Left renal cortex interstitium (tissue), 4 donors: ENCODE measurements around the gene GCH1. TPM values are rescaled to one million over a fixed set of nuclear protein-coding genes. Genes with fewer than 3 reads are reported as not detected.
"Not testable (repeated sequence)": the region's sequence is repeated elsewhere in the genome, so short reads cannot be mapped to it uniquely, and the experiment has no call there.

ENCODE experiments used
- DNase-seq, 4 donors: peaks; one replicate each; pipeline ENCODE4 v3.0.0-alpha.2; 2013; ENCODE audit warnings: low read depth in 4 of 4, low spot score in 2 of 4, missing footprints in 1 of 4
- polyA plus RNA-seq, 4 donors: library from polyadenylated mRNA; unstranded; fragments of 120-200 nt; gene quantifications; one replicate each; pipeline ENCODE4 v1.2.1, GENCODE V29; 2013; ENCODE audit not compliant: insufficient read length in 4 of 4

GCH1 gene
- polyA plus RNA-seq, 4 donors: 8.3 to 11.2 (median 10.2) TPM

DNA sequence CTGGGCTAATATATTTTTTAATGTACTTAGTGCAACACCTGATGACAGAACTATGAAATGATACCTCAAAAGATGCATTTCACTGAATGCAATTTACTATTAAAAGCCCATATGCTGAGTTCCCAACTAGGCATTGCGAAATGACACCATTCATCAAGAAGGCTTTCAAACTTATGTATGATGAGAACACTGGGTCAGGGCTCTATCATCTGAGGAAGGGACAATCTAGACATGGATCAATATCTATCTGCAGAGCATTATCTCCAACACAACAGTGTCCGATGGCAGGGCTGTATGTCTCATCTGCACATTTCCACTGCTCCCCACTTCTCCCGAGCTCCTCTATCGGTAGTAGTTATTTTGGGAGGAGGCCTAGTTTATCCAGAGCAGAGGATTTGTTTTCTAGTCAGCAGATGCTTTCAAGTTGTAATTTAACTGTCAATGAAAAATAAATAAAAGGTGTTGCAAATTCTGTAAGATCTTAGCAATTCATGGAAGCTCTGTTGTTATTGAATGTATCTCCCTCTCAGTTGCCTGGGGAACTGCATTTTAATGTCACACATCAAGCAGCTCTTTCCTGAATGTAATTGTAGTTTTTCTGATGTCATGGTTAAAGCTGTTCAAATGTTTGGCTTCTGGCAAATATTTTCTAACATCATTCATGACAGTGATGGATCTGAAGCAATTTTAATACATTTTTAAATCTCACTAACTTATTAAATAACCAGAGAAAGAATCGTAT, 7.4 kb upstream of the GCH1 start:
- no peak for DNase-seq

DNA sequence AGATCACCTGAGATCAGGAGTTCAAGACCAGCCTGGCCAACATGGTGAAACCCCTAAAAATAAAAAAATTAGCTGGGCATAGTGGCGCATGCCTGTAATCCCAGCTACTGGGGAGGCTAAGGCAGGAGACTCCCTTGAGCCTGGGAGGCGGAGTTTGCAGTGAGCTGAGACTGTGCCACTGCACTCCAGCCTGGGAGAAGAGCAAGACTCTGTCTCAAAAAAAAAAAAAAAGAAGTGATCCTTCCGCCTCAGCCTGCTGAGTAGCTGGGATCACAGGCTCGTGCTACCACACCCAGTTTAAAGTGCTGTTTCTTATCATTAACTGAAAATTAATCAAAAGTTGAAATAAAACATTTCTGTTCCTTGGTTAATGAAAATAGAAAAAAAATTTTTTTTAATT, 6.3 kb upstream of the GCH1 start:
- not testable (repeated sequence) for DNase-seq

DNA sequence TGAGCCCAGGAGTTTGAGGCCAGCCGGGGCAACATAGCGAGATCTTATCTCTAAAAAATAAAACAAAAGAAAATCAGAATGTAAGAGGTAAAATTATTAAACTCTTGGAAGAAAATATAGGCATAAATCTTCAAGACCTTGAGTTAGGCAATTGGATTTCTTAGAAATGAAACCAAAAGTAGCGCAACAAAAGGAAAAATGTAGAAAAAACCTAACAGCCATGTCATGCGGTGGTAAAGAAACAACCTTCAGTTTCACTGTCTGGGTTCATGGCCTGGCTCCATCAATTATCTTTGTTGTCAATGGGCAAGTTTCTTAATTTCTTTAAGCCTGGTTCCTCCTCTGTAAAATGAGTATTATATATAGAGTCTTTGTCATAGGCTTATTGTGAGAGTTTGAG, 5.6 kb upstream of the GCH1 start:
- no peak for DNase-seq

DNA sequence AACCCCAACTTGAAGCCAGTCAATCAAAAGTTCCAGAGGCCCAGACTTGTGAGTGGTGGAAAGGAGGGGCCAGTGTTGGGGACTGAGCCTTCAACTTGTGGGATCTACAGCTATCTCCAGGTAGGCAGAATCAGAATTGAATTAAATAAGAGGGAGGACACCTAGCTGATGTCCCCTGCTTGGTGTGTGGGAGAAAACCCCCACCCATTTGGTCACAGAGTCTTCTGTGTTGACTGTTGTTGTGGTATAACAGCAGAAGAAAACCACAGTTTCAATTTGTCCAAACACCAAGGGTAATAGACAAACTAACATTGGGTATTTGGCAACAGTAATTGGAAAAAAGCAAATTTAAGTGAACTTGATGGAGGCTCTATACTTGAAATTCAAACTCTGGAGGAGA, 3.4 kb upstream of the GCH1 start:
- DNase-seq: no peak

DNA sequence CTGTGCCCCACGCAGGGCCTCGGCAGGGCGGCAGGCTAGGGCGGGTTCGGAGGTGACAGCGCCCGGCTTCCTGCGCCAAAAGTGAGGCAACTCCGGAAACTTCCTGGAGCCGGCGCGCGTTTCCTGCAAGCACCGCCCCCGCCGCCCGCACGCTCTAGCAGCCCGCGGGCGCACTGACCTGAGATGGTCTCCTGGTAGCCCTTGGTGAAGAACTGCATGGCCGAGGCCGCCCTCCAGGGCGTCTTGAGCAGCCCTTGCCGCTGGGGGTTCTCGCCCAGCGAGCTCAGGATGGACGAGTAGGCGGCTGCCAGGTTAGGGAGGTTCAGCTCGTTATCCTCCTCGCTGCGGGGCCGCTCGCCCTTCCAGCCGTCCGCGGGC, 494 bp downstream of the GCH1 start:
- no peak for DNase-seq

DNA sequence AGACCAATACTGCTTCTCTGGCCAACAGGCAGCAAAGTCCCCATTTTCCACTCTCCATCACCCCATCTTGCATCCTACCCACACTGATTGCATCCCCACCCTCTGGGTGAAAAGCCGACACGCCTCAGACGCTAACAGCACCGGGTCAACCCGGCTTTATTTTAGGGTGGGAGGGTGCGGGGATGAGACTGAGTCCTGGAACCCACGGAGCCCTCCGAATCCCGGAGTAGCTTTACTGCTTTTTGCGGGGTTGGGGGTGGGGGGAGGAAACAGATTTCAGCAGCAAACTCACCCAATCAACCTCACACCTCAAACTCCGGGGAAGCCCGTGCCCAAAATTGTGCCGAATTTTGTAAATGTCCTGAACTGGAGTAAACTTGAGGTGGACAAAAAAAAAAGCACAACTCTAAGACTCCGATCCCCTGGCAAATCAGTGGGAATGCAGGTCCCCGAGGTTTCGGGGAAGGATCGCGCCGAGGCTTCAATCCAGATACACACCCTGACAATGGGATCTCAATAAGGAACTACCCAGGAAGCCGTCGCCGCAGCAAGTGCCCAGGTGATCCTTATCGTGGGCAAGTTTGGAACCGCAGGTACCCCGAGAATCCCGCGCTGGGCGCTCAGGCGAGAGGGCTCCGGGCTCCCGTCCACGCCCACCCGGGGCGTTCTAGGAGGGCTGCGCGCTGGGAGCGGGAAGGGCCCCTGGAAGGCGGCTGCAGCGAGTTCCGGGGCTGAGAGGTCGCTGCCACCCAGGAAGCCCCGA, 1.1 kb downstream of the GCH1 start:
- DNase-seq: no peak

DNA sequence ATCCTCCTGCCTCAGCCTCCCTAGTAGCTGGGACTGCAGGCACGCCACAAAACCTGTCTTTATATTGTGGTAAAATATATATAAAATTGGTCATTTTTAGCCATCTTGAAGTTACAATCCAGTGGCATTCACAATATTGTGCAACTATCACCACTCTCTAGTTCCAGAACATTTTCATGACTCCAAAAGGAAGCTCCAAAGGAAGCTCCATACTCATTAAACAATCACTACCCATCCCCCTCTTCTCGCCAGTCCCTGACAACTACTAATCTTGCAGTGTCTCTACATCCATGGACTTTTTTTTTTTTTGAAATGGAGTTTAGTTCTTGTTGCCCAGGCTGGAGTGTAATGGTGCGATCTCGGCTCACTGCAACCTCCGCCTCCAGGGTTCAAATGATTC, 3.1 kb downstream of the GCH1 start:
- no peak for DNase-seq

DNA sequence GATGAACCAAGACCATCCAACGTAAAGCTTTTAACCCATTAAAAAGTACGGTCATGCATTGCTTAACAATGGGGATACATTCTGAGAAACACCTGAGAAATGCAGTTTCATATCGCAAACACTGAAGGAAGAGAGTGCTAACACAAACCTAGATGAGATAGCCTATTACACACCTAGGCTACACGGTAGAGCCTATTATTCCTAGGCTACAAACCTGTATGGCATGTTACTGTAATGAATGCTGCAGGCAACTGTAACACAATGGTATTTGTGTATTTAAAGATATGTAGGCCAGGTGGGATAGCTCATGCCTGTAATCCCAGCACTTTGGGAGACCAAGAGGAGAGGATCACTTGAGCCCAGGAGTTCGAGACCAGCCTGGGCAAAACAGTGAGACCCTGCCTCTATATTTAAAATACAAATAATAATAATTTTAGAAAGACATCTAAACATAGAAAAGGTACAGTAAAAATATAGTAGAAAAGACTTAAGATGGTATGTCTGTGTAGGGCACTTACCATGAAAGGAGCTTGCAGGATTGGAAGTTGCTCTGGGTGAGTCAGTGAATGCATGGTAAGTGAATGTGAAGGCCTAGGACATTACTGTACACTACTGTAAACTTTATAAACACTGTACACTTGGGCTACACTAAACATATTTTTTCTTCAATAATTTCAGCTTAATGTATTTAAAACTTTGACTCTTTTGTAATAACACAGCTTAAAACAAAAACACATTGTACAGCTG, 4.6 kb downstream of the GCH1 start:
- DNase-seq: not testable (repeated sequence)

DNA sequence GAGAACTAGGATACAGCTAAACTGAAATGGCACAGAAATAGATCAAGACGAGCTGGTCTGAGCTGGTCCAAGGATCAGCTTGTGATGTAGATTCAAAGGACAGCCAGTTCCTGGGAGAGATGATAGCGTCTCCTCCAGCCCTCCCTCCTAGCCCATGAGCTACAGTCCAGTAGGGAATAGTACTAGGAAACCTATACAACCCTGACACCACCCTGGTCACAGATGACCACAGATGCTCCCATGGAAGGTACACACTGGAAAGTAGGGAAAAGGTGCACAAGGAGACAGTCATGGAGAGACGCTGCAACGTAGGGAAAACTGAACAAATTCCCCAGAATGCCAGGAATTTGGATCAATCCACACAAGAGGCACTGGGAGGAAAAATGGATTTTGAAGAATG, 6.9 kb downstream of the GCH1 start:
- DNase-seq: no peak

DNA sequence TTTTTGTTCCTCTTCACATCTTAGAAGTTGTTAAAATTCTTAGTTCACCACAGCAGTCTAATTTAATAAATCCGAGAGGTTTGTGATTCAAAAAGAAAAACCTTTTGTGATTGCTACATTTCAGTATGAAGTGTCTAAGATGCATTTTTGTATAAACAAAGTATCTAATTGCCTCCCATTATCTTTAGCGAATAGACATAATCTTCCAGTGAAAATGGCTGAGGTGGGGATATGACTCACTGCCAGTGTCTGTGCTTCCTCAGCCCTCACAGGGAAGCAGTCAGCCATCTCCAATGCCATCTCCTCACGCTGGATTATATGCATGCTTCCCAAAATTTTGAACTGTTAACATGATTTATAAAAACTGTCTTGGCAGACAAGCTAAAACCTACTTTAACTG, 7.6 kb downstream of the GCH1 start:
- DNase-seq: no peak

DNA sequence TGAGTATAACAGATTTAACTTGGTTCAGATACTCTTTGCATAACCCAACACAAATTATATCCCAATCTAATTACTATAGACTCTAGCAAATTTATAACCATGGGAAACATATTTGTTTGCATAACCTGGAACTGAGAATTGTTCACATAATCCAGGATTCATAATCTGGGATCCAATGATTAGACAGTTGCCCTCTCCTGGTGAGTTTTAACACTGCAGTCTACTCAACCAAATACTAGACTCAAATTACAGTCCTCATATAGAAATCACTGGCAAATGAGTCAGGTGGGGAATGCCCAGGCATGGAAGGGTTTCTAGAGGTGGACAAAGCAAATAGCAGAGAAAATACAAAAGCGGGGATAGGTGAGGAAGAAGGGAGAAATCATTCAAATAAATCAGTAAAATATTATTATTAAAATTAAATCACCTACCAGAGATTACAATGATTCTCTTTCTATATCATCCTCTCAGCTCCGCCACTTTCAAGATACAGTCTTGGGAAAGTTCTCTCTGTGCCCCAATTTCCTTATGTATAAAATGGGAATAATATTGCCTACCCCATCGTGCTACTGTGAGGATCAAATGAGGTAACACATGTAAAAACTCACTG, 9.4 kb downstream of the GCH1 start:
- DNase-seq: no peak

DNA sequence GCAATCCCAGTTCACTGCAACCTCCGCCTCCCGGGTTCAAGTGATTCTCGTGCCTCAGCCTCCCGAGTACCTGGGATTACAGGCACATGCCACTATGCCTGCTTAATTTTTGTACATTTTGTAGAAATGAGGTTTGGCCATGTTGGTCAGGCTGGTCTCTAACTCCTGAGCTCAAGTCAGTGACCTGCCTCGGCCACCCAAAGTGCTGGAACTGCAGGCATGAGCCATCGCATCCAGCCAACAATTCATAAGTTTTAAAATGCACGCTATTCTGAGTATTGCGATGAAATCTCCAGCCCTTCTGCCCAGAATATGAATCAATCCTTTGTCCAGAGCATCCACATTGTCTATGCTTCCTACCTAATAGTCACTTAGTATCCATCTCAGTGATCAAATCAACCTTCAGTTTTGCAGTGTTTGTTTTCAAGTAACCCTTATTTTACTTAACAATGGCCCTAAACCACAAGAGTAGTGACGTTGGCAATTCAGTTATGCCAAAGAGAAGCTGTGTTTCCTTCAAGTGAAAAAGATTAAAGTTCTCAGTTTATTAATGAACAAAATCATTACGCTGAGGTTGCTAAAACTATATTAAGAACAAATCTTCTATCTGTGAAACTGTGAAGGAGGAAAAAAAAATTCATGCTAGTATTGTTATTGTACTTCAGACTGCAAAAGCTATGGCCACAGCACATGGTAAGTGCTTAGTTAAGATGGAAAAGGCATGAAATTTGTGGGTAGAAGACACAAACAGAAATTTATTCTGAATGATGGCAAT, 11.0 kb downstream of the GCH1 start:
- DNase-seq: no peak

DNA sequence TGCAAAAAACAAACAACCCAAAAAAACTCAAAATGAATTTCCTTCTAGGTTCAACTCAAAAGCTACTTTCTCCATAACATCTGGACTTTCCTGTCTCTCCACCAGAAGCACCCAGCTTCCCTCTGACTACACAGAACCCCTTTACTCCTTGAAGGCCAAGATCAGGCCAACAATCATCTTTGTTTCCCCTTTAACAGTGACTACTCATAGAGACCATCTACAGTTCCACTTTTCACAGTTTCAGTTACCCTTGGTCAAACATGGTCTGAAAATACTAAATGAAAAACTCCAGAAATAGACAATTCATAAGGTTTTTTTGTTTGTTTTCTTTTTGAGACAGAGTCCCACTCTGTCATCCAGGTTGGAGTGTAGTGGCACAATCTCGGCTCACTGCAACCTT, 11.8 kb downstream of the GCH1 start:
- DNase-seq: no peak

DNA sequence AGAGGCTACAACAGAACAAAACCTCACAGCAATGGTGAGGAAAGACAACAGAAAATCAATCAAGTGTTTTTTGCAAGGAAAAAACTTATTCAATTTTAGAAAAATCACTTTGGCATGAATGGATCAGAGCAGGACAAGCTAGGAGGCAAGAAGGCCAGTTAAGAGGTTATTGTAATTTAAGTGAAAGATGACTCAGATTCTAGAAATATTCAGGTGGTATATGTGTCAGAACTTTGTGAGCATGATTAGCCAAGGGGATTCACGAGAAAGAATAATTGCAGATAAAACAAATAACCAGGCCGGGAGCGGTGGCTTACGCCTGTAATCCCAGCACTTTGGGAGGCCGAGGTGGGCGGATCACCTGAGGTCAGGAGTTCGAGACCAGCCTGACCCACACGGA, 12.7 kb downstream of the GCH1 start:
- no peak for DNase-seq

DNA sequence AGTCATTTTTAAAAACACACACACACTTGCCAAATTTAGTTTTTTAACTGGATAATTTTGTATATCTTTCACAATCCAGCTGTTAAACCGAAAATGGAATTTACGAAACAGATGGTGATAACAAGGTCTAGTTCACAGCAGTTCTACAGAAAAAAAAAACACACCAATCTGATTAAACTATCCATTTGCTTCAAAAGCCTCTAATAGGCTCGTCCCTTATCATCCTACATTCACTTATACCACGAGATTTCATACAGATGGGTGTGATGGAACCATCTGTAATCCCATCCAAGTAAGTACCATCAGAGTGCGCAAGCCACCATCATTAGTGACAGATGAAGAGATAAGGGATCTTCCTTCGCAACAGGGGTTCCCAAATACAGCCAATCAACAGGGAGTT, 20.1 kb downstream of the GCH1 start:
- no peak for DNase-seq

DNA sequence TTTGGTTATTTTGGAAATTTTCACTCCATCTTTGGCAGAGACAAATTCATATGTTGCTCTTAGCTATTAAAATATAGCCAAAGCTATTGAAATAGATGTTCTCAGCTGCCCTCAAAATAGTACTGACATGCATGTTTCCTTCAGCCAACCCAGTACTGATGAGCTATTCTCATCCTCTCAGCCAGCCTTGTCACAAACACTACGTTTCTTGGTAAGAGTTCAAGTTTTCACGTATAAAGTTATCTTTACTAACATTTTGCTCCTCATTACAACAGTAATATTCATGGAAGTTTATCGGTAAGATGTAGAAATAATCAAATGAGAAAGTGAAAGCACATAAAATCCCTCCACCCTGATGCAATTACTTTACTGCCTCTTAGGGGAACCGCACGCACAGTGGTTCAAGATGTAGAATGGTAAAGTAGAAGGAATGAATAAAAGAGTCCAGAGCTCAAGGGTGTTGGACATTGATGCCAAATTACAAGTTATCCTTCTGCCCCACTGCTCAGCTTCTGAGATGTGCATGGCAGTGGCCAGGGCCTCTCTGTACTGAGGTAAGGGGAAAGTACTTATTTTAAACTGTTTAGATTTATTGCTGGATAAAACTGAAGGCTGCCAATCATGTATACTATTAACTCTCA, 20.7 kb downstream of the GCH1 start:
- no peak for DNase-seq

DNA sequence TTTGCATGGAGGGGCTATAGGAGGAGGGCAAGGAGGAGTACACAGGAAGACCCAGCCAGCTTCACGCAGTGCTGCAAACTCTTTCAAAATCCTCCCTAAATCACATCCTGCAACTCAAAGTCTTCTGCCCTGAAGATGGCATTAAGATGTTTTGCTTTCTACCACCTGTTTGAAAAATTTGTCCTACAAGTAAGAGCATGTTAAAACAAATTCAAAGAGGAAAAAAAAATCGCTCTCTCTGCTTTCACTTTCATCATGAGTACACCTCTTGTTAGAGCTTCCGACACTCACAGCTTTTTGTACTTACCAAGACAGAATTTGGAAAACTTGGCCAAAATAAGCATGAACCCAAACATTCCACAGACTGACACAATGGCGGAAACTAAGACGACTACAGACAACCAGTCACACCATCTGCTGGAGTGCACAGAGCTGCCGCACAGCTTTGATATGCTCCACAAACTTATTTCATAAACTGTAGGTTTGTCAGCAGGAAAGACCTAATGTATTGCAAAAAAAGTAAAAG, 21.3 kb downstream of the GCH1 start:
- no peak for DNase-seq

DNA sequence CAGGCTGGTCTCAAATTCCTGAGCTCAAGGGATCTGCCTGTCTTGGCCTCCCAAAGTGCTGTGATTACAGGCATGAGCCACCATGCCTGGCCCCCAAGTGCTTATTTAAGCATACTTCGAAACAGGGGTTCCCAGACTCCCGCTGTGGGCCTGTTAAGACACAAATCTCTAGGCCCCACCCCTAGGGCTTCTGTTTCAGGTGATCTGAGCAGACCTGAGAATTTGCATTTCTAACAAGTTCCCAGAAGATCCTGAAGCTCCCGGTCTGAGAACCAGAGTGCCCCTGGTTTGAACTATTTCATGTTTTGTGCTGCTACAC, 25.0 kb downstream of the GCH1 start:
- no peak for DNase-seq

DNA sequence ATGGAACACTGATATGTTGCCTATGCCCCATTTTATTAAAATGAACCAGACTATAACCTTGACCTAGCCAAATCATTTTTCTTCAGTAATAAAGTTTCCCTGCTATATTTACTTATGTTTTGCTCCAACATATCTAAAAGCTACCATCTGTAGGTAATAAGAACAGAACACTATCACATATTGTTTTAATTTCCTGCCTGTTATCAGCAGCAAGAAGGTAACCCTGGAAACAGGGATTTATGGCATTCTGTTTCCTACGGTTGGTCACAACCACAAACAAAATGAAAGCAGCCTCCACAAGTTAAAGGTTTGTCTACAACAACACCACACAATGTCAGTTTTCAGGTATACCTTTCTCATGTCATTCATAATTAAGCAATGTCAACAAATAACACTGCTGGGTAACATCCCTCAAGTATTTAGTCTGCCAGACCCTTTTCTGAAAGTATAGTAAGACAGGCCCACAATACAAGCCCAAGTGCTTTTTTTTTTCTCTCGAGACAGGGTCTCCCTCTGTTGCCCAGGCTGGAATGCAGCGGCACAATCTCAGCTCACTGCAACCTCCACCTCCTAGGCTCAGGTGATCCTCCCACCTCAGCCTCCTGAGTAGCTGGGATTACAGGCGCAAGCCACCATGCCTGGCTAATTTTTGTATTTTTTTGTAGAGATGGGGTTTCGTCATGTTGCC, 25.5 kb downstream of the GCH1 start:
- DNase-seq: no peak
